NOMO-1 treated with DMSO at 0.1 percent for 48 hours (cell line): ENCODE results near the gene SLC35E1.
A peak's percentile ranks its signal among the peaks of the same experiment; 100 is the strongest.
"Not testable (repeated sequence)": the region's sequence is repeated elsewhere in the genome, so short reads cannot be mapped to it uniquely, and the experiment has no call there.

ENCODE experiments used
- DNase-seq: peaks from one replicate; lab custom pipeline; 2025; ENCODE audit not compliant: unreplicated experiment; lab: John Stamatoyannopoulos, UW

The SLC35E1 gene

DNA sequence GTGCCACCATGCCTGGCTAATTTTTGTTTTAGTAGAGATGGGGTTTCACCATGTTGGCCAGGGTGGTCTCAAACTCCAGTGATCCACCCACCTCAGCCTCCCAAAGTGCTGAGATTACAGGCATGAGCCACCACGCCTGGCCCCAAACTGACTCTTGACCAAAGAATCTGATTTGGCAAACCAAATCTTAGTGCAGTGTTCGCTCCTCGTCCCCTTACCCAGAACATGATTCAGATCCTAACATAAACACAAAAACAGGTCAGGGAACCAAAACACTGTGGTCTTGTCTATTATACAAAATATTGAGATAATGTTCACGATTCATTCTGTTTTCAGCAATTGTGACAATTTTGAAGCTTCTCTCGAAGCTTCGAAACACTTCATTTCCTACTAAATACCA is 20.3 kb downstream of the SLC35E1 start:
- DNase-seq, result not testable (repeated sequence)

DNA sequence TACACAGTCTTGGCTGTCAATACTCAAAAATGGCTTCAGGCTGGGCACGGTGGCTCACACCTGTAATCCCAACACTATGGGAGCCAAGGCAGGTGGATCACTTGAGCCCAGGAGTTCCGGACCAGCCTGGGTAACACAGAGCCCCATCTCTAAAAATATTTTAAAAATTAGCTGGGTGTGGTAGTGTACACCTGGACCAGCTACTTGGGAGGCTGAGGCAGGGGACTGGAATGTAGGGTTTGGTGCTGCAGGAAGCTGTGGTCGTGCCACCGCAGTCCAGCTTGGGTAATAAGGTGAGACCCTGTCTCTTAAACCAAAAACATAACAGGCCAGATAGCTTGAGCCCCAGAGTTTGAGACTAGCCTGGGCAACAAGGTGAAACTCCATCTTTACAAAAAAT is 23.3 kb downstream of the SLC35E1 start:
- no peak for DNase-seq

DNA sequence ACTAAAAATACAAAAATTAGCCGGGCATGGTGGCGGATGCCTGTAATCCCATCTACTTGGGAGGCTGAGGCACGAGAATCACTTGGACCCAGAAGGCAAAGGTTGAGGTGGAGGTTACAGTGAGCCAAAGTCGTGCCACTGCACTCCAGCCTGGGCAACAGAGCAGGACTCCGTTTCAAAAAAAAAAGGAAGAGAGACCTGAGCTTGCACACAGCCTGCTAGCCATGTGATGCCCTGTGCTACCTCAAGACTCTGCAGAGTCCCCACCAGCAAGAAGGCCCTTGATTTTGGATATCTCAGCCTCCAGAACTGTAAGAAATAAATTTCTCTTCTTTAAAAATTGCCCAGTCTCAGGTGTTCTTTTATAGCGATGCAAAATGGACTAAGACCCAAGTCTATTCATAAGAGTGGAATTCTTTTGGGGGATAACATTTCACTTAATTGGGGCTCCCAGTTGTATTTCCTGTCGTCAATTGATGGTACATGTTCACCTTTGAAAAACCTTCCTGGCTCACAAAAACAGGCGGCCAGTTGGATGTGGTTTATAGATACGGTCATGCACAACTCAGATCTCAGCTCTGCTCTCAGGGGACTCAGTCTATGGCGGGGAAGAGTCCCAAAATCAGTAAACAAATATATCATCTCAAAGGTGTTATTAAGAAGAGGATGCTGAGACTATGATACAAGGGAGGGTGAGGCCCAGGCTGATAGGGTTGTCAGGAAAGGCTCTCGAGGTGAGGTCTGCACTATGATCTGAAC is 27.6 kb downstream of the SLC35E1 start:
- DNase-seq, result no peak

DNA sequence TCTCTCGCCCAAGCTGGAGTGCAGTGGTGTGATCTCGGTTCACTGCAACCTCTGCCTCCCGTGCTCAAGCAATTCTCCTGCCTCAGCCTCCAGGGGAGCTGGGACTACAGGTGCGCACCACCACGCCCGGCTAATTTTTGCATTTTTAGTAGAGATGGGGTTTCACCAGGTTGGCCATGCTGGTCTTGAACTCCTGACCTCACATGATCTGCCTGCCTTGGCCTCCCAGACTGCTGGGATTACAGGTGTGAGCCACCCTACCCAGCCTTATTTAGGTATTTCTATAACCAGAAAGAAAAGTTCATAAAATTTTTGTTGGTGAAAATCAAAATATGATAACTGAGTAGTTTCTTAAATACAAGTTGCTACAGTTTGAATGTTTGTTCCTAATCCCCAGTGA is 28.5 kb downstream of the SLC35E1 start:
- DNase-seq, result not testable (repeated sequence)

DNA sequence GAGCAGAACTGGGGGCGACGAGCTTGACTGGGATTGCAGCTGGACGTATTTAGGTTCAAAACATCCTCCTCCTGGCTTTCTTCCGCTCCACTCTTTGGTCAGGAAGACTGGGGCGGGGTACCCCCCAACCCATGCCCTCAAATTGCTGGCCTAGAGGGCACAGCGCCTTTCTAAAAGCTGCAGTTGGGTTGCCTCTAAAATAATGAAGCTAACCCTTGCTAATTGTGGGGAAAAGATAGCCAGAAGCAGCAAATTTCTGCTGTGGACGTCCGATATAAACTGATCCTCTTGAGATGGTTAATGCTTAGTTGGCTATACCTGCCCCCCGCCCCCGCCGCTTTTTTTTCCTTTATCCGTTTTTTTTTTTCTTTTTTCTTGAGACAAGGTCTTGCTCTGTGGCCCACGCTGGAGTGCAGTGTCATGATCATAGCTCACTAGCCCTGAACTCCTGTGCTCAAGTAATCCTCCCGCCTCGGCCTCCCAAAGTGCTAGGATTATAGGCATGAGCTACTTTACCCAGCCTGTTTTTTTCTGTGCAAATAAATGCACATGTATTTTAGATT is 29.2 kb downstream of the SLC35E1 start:
- no peak for DNase-seq

DNA sequence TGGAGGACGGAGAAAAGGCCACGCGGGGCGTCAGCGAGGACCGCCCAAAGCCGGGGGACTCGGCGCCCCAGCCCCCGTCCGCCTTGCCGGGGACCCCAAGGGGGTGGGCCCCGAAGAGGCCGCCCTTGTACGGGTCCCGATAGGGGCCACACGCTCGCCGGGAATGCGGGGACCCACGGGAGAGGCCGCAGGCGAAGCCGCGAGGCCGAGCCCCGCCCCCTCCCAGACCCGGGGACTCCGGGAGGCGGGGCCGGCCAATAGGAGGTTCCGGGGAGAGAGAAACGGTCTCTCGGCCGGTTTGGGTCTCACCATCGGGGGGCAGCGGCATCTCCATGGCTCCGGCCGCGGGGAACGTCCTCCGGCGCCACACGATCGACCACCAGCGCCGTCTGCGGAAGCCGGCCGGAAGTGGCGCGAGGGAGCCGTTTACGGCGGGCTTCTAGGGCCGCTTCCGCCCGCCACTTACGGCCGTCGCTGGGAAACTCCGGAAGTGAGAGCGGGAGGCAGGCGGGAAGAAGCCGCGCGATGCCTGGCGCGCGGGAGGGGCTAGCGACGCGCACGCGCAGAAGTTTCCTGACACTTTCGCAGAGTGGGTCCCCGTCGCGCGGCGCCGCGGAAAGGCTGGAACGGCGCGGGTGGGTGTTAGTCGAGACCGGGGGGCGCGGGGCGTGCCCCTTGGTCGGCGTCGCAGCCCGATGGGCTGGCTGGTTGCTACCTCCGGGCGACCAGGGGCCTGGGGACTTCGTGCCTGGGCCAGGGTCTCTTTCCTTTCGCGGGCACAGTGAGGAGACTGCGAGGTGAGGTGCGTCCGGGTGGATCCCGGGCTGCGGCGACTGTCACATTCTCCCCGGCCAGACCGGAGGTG is 29.9 kb downstream of the SLC35E1 start, which contains the start of gene CHERP:
TSS of gene CHERP (minus strand) at position 393 of the 865 bp plus-strand sequence. CDS start at position 334, 59 bp downstream.
- DNase-seq, result peak; percentile 95

DNA sequence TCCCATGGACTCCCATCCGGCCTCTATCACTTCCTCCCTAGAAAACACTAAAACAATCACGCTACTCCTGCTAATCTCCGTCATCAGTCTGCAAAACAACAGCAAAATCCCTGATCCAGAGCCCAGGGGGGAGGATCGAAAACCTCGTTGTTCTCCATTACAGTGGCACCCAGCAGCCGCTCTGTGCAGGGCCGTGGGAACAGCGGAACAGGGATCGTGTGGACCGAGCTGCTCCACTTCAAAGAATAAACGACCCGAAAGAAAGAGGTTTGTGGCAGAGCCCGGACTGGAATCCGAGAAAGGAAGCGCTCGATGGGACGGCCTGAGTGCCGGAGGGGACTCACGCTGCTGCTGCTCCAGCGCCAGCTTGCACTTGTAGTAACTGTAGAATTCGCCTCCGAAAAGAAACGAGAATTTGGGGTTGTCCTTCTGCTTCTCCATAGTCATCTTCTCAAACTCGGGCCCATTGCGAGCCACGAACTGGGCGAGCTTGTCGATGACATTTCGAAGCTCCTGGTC is 30.6 kb downstream of the SLC35E1 start:
- peak; percentile 21 for DNase-seq

DNA sequence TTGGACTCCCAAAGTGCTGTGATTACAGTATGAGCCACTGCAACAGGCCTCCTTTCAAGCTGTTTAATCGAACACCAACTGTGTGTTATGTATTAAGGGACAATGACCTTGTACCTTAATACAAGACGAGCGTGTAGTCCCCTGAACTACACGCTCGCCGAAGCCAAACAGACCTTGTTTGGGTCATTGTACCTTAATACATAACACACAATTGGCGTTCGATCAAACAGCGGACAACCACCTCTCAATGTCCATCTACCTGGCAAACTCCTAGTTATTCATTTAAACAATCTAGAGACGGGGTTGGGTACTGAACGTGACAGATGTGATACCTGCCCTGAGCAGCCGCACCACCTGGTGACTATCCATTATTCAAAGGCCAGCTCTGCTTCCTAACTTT is 31.3 kb downstream of the SLC35E1 start:
- DNase-seq, result no peak

DNA sequence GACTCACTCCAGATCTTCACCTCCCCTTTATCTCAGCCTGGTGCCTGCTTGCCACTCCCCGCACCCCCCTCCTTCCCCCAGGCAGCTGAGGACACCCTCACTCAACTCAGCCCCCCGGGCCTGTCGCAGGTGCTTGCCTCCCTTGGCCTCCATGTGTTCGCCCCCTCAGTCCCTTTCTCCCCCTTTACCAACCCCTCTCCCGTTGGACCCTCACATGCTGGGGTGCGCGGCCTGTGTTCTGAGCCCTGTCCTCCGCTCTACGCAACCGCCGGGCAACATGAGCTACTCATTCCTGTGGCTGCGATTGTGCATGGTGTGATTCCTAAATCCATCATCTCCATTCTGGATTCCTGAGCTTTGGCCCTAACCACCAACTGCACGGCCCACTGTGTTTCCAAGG is 35.1 kb downstream of the SLC35E1 start:
- no peak for DNase-seq

DNA sequence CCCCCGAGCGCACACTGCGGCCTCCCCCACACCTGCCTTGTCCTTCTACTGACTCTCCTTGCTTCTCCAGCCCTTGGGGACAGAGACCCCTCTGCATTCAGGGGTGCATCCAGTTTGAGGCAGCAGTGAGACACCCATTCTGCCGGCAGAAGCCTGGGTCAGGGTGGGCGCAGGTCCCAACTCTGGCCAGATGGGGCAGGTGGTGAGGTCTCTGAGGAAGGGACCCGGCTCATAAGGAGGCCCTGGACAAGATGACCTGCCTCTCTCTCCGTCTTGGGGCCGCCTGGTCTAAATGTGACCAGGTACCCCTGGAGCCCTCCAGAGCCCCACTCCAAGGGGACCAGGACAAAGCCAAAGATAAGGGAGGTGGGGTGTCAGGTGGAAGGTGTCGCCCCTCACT is 36.1 kb downstream of the SLC35E1 start:
- no peak for DNase-seq

DNA sequence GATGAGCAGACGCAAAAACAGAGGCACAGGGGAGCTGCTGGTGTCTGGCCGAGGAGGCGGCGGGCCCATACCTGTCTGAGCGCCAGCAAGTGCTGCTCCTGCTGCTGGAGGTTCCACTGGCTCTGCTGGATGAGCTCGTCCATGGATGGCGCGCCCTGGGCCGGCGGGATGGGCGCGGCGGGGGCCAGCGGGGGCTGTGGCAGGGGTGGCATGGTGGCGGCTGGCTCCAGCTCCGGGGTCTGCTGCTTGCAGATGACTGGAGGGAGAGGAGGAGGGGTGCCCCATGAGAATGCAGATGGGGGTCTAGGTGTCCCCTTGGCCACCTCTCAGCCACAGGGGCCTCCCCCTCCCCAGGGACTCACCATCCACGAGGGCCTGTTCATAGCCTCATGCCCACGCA is 36.8 kb downstream of the SLC35E1 start:
- no peak for DNase-seq

DNA sequence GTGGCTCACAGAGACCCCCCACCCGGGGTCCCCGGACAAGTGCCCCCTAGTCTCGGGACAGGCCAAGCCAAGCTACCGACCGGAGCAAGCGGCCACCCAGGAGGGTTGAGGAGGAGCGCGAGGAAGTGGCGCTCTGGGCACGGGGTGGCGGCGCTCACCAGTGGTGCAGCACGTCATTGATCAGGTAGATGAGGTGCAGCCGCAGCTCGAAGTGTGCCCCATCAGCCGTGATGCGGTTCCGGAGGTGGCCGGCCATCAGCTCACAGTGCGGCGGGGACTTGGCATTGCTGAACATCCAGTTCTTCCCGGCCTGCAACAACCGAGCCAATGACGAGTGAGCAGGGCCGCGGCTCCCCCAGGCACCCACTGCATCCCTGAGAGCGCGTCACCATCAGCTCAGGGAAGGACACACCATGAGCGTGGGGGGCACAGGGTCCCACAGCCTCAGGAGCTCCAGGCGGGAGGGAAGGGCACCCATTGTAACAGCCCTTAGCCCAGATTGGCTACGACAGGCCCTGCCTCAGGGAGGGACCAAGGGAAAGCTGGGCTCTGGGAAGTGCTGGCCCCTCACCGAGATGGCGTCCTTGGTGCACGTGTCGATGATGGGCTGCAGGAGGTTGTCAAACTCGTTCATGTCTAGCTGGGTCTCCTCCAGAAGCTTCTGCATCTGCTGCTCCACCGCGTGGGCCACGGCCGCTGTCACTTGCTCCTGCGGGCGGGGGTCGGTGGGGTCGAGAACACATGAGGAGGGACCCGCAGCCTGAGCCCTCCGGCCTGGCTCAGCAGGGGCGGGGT is 39.6 kb downstream of the SLC35E1 start:
- no peak for DNase-seq

DNA sequence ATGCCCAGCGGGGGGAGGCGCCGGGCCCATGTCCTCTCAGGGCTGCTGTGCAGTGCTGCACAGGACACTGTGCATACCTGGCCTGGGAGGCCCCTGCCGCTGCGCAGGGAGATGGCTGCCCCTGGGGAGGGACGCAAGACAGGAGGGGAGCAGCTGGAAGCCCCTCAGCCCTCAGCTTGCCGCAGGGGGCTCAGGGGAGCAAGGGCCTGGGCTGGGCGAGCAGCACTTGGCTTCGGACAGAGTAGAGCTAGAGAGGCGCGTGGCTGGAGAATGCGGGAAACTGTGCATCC is 40.9 kb downstream of the SLC35E1 start:
- DNase-seq, result no peak

DNA sequence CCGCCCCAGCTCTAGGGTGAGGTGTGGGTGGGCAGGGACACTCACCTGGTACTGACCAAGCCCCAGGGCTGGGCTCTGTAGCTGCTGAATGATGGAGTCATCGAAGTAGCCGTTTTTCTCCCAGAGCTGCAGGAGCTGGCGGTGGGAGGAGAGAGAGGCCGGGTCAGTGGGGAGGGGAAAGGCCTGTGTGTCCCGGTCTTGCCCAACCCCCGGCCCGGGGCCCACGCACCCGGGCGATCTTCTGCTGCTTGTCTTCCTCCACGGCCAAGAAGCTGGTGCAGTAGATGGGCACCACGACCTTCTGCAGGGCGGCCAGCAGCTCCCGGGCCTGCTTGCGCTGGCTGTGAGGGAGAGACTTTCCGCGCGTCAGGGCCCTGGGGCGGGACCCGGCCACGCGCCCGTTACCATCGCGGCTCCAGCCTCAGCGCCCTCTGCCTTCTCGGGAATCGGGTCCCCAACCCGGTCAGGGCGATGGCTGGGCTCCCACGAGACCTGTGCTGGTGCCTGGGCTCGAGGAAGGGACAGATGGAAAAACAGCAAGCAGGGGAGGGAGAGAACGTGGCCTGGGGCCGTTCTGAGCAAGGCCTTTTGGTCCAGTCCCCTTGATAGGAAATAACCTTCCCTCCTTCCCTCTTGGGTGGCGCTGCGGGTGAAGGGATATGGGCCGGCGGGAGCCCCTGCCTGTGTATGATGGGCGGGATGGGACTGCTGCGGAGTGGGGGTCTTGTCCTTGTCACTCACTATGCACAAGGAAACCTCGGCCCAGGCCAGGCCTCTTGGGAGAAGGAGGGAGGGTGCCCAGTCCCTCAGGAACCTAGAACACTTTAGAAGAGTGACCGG is 41.5 kb downstream of the SLC35E1 start:
- DNase-seq, result no peak

DNA sequence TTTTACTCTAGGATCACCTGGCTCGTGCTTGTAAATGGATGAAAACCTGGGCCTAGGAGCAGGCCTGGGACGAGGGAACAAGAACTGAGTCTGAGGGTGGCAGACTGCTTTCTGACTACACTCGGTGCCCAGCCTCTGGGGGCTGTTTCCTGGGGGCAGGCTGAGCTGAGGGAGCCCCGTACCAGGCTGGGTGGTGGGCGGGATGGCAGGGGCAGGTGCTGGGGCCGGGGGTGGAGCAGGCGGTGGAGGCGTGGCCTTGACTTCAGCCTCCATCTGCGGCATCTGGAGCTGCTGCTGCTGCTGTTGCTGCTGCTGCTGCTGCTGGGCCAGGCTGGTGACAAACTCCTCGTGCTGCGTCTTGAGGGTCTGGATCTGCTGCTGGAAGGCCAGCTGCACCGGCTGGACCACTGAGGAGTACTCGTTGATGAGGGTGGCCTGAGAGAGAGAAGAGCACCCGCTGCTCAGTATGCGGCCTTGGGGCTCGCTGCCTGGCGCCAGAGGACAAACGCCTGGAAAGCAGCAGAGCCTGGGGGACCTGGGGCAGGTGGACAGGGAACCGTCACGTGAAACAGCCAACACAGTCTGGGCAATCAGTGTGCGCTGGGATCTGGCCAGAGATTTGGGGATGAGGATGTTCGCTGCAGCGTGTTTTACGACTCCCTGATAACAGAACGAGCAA is 42.6 kb downstream of the SLC35E1 start:
- DNase-seq, result no peak

DNA sequence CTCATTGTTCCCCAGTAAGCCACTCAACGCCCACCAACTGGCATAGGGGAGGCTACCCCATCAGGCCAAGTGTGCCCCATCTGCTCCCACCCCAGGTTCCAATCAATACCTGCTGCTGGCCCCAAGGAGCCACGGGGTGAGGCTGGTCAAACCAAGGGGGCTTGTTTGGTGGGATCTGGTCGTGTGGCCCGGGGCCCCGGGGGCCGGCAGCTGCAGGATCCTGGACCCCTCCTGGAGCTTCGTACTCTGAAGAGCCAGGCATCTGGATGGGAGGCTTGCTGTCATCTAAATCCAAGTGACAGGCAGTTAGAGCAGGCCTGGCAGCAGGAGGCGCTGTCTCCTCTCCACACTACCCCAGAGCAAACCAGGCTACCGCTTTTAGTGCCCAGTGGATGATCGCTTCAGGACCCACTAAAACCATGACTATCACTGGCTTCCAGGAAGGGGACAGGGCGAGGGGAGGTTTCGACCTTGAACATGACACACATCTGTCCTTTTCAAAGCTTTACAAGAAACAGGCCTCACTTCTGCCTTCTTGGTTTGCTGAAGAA is 44.2 kb downstream of the SLC35E1 start:
- no peak for DNase-seq

DNA sequence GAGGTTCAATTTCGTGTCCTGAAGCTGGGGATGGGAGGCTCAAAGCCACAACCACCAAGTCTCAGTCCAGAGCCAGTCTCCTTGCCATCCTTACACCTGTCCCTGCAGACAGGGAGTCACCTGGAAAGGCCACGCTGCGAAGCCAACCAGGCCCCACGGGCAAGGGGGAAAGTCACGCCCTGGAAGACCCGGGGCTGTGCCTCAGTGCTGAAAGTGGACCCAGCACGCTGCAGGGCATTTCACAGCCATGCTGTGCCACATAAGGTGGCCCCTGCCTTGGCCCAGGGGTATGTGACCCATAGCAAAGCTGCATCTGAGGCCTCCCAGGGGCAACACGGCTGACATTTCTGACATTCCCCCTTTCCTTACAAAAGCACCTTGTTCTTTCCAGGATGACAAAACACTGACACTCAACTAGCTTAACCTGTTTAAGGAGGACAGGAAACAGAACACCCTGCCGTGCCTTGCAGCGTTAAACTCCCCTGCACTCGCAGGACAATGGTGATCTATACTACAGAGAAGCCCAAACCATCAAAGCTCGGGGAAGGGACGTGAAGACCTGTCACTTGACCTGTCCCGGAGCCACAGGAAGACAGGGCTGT is 44.8 kb downstream of the SLC35E1 start:
- DNase-seq, result no peak

DNA sequence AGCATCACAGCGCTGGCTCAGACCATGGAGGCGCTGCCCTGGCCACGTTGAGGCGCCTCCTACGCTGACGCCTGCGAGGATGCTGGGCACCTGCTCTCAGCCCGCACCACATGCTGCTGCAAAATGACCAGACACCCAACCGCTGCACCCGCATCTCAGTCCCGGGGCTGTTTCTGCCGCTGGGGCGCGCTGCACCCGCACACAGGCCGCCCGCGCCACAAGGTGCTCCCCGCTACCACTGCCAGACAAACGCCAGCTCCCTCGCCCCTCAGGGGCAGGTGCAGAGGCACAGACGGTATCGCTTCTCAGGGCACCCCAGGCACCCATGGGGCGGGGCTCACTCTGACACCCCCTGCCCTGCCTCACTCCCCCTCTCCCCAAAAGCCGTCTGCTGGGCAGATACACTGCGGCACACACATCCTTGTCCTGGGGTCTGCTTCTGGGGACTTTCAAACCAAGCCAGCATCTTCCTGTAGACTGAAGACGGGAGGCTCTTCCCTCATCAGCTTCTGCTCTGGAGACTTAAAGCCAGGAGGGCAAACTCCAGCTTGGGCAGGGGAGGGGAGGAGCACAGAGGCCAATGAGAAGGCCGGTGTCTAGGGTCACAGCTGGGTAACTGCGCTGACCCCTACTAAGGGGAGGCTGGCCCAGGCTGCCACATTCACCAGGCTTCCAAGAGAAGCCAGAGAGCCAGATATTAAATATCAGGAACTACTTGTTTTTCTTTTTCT is 46.3 kb downstream of the SLC35E1 start:
- DNase-seq, result no peak
